ENCODE measurements around the gene MEGF8.

MEGF8 gene

DNA sequence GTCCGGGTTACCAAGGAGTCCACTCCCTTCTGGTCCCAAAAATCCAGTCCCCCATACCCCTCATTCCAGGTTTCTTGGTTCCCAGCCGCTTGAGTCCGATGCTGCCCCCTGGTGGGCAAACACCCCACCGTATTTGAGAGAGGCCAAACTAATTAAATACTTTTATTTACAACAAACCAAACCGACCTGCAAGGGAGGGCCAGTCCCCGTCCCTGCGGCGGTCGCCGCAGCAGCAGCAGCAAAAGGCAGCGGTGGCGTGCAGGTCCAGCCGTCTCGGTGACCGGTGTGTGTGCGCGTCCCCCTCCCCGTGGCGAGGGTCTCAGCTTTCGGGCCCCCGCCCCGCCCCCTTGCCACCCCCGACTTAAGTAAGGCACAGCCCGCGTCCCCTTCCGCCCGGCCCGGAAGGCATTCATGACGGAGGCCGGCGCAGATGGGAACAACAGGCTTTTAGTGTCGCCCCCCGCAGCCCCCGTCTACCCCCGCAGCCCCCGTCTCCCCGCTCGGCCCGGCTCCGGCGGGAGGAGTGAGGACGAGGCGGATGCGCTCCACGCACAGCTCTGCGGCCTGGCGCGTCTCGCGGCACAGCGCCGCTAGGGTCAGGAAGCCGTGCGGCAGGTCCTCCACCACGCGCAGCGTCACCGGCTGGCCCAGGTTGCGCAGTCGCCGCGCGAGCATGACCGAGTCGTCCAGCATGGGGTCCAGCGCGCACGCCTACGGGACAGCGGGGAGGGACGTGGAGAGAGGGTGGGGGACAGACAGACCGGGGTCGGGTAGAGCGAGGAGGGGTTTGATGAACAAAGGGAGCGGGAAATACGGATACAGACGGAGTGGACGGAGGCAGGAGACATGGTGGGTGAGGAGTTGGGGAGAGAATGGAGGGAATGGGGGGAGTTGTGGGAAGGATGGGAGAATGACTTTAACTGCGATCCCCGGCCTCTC, 76.2 kb downstream of the MEGF8 start:
- H3K9ac ChIP-seq (ENCODE audit: low read length), result no peak overlapping the region
- no peak overlapping the region for H3K27ac ChIP-seq (ENCODE audit: low read depth, low read length)
- peaks cover 7% of the 10 kb centered on the region for H3K4me1 ChIP-seq (ENCODE audit: control insufficient read depth, insufficient read depth, low read length)
- peaks cover 2% of the 10 kb centered on the region for H3K36me3 ChIP-seq (ENCODE audit: control insufficient read depth, insufficient read depth, low read length)
- peak overlapping the region; percentile 74 for H3K4me3 ChIP-seq (ENCODE audit: low read length)
- H3K27me3 ChIP-seq (ENCODE audit: control insufficient read depth, insufficient read depth, low read length), result no peaks in the 10 kb centered on the region

DNA sequence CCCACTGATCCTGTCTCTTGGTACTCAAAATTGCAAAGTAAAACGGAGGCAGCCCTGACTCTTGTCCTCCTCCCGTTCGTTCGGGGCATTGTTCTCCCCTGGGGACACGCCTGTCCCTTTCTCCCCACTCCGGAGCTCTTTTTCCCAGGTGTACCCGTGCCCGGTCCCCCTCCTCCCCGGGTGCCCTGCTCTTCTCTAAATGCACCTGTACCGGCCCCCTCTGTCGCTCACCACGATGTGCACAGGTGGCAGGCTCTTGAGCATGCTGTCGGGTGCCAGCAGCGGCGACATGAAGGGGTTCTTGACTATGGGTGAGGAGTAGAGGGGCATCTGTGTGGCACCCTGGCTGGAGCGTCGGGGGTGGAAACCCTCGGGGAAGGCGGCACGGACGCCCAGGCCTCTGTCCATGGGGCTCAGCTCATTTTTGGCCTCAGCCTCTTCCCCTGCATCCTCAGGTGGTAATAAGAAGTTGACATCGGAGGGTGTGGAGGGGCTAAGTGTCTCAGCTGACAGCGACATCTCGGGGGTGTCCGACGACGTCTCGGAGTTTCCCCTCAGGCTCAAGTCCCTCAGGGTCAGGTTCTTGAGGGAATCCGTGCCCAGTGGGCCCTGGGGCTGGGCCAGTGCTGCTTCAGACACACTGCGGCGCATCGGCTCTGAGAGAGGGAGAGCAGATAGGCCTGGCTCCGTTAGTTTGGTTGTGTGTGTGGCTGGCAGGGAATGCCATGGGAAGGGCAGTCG, 77.1 kb downstream of the MEGF8 start:
- H3K36me3 ChIP-seq (ENCODE audit: control insufficient read depth, insufficient read depth, low read length), result peaks cover 2% of the 10 kb centered on the region
- no peak overlapping the region for H3K9ac ChIP-seq (ENCODE audit: low read length)
- H3K4me3 ChIP-seq (ENCODE audit: low read length), result peak overlapping the region; percentile 15
- no peaks in the 10 kb centered on the region for H3K27me3 ChIP-seq (ENCODE audit: control insufficient read depth, insufficient read depth, low read length)
- no peak overlapping the region for H3K27ac ChIP-seq (ENCODE audit: low read depth, low read length)
- peaks cover 4% of the 10 kb centered on the region for H3K4me1 ChIP-seq (ENCODE audit: control insufficient read depth, insufficient read depth, low read length)

- no peaks in the 10 kb centered on the region for H3K27me3 ChIP-seq (ENCODE audit: control insufficient read depth, insufficient read depth, low read length)
- H3K9ac ChIP-seq (ENCODE audit: low read length), result no peak overlapping the region
- no peak overlapping the region for H3K4me3 ChIP-seq (ENCODE audit: low read length)
- peaks cover 3% of the 10 kb centered on the region for H3K4me1 ChIP-seq (ENCODE audit: control insufficient read depth, insufficient read depth, low read length)
- H3K36me3 ChIP-seq (ENCODE audit: control insufficient read depth, insufficient read depth, low read length), result peaks cover 2% of the 10 kb centered on the region
- no peak overlapping the region for H3K27ac ChIP-seq (ENCODE audit: low read depth, low read length)
Measured at GRCh38 chr19:42403586-42403985, 78.2 kb downstream of the MEGF8 start.

DNA sequence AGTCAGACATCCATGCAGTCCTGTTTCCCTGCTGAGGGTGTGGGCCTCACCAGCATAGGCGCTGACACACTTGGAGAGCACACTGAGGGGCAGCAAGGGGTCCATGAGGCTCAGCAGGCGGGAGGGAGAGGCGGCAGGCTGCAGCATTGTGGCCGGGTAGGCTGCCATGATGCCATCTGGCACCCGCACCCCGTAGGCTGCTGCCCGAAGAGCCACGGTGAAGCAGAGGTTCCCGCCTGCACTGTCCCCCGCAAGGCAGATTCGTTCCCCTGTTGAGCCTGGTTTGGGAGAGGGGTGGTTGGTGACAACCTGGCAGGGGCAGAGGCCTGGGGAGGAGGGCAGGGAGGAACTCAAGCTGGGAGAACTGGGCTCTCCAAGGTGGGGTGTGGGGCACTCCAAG, 80.7 kb downstream of the MEGF8 start:
- no peaks in the 10 kb centered on the region for H3K27me3 ChIP-seq (ENCODE audit: control insufficient read depth, insufficient read depth, low read length)
- no peak overlapping the region for H3K4me3 ChIP-seq (ENCODE audit: low read length)
- H3K9ac ChIP-seq (ENCODE audit: low read length), result no peak overlapping the region
- H3K36me3 ChIP-seq (ENCODE audit: control insufficient read depth, insufficient read depth, low read length), result peaks cover 2% of the 10 kb centered on the region
- H3K27ac ChIP-seq (ENCODE audit: low read depth, low read length), result no peak overlapping the region
- H3K4me1 ChIP-seq (ENCODE audit: control insufficient read depth, insufficient read depth, low read length), result no peaks in the 10 kb centered on the region

DNA sequence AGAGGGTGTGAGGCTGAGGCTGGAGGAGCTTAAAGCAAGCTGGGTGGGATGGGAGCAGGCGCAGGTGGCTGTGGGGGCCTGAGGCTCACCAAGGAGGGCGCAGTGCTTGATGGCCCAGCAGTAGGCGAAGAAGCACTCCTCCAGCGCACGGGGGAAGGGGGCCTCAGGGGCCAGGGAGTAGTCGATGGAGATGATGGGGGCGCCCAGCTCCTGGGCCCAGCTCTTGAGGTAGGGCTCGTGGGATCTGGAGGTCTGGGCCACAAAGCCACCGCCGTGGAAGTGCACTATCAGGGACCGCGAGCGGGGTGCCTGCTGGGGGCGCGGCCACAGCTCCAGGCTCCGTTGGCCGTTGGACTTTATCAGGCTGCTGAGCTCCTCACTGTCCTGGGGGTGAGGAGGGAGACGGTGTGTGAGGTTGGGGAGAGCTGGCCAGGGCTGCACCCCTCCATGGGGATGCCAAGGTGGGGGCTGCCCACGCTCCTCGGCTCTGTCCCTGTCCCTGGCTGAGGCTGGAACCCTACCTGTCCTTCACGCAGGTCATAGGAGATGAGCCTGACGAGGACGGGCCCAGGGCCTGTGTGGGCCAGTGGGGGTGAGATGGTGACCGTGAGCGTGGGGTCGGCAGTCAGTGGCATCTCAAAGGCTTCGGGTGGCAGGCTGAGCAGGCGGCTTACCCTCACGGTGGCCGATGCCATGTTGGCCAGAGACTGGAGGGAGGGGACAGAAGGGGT, 81.8 kb downstream of the MEGF8 start:
- H3K9ac ChIP-seq (ENCODE audit: low read length), result no peak overlapping the region
- peaks cover 2% of the 10 kb centered on the region for H3K36me3 ChIP-seq (ENCODE audit: control insufficient read depth, insufficient read depth, low read length)
- H3K4me1 ChIP-seq (ENCODE audit: control insufficient read depth, insufficient read depth, low read length), result no peaks in the 10 kb centered on the region
- H3K4me3 ChIP-seq (ENCODE audit: low read length), result no peak overlapping the region
- H3K27me3 ChIP-seq (ENCODE audit: control insufficient read depth, insufficient read depth, low read length), result no peaks in the 10 kb centered on the region
- H3K27ac ChIP-seq (ENCODE audit: low read depth, low read length), result no peak overlapping the region

DNA sequence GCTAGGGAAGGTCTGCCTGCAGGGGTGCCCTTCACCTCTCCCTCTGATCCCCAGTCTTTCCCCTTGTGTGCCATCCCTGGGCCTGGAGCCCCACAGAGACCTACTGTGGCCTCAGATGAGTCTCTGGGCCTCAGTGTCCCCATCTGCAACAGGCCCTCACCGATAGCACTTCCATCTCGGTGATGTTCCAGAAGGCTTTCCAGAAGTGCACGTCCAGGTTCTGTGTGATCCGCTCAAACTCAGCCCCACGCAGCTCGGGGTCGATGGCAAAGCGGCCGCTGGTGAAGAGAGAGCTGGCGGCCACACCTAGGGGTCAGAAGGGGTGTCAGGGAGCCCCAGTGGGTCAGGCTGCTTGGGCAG, 82.4 kb downstream of the MEGF8 start:
- Histone ChIP-seq H3K27ac (ENCODE audit: low read depth, low read length) (no peak overlapping the region), H3K27me3 (ENCODE audit: control insufficient read depth, insufficient read depth, low read length) (no peaks in the 10 kb centered on the region), H3K36me3 (ENCODE audit: control insufficient read depth, insufficient read depth, low read length) (peaks cover 2% of the 10 kb centered on the region), H3K9ac (ENCODE audit: low read length) (no peak overlapping the region), H3K4me1 (ENCODE audit: control insufficient read depth, insufficient read depth, low read length) (no peaks in the 10 kb centered on the region), H3K4me3 (ENCODE audit: low read length) (no peak overlapping the region)

DNA sequence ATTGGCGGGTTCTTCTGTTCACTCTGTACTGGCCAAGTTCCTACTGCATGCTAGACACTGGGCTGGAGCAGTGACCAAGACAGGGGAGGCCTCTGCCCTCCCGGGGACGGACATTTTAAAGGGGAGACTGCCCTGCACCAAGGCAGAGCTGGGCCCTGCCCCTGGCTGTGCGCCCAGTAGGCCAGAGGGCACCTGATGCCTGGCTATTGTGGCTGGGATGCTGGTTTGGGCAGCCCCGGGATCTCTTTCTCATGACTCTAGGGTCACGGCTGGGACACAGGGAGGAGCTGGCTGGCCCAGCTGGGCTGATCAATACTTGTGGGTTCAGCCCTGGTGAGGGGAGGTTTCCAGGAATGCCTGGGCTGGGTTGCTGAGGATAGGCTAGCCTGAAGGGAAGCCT, 84.0 kb downstream of the MEGF8 start:
- no peaks in the 10 kb centered on the region for H3K36me3 ChIP-seq (ENCODE audit: control insufficient read depth, insufficient read depth, low read length)
- no peaks in the 10 kb centered on the region for H3K4me1 ChIP-seq (ENCODE audit: control insufficient read depth, insufficient read depth, low read length)
- no peak overlapping the region for H3K4me3 ChIP-seq (ENCODE audit: low read length)
- H3K27me3 ChIP-seq (ENCODE audit: control insufficient read depth, insufficient read depth, low read length), result no peaks in the 10 kb centered on the region
- no peak overlapping the region for H3K9ac ChIP-seq (ENCODE audit: low read length)
- H3K27ac ChIP-seq (ENCODE audit: low read depth, low read length), result no peak overlapping the region

GRCh38 chr19:42410371-42410770, 84.9 kb downstream of the MEGF8 start:
- H3K4me3 ChIP-seq (ENCODE audit: low read length), result no peak overlapping the region
- H3K9ac ChIP-seq (ENCODE audit: low read length), result no peak overlapping the region

GRCh38 chr19:42411581-42412178, 86.2 kb downstream of the MEGF8 start:
- Histone ChIP-seq H3K27me3 (ENCODE audit: control insufficient read depth, insufficient read depth, low read length) (no peaks in the 10 kb centered on the region), H3K27ac (ENCODE audit: low read depth, low read length) (no peak overlapping the region), H3K9ac (ENCODE audit: low read length) (no peak overlapping the region), H3K4me3 (ENCODE audit: low read length) (no peak overlapping the region), H3K36me3 (ENCODE audit: control insufficient read depth, insufficient read depth, low read length) (no peaks in the 10 kb centered on the region), H3K4me1 (ENCODE audit: control insufficient read depth, insufficient read depth, low read length) (no peaks in the 10 kb centered on the region)

More at GRCh38 chr19:42410371-42410770, 84.9 kb downstream of the MEGF8 start:
- Histone ChIP-seq H3K27ac (ENCODE audit: low read depth, low read length) (no peak overlapping the region), H3K27me3 (ENCODE audit: control insufficient read depth, insufficient read depth, low read length) (no peaks in the 10 kb centered on the region), H3K36me3 (ENCODE audit: control insufficient read depth, insufficient read depth, low read length) (no peaks in the 10 kb centered on the region), H3K4me1 (ENCODE audit: control insufficient read depth, insufficient read depth, low read length) (no peaks in the 10 kb centered on the region)

DNA sequence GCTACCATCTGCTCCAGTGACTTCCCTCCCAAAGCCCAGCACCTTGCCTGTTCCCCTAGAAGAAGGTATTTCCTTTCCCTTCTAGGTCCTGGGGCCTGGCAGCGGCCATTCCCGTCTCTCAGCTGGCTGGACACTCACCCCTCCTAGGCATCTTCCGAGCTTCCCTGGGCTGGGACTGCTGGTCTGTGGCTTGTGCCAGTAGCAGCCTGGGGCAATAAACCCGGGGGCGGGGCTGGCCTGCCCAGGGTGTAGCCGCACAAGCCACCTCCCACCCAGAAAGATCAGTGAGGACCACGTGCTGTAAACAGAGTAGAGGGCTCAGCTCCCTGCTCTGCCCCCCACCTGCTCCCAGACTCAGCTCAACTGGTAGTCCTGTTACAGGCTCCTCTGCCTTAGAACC, 86.8 kb downstream of the MEGF8 start:
- Histone ChIP-seq H3K36me3 (ENCODE audit: control insufficient read depth, insufficient read depth, low read length) (no peaks in the 10 kb centered on the region), H3K27me3 (ENCODE audit: control insufficient read depth, insufficient read depth, low read length) (no peaks in the 10 kb centered on the region), H3K4me1 (ENCODE audit: control insufficient read depth, insufficient read depth, low read length) (no peaks in the 10 kb centered on the region), H3K4me3 (ENCODE audit: low read length) (no peak overlapping the region), H3K27ac (ENCODE audit: low read depth, low read length) (no peak overlapping the region), H3K9ac (ENCODE audit: low read length) (no peak overlapping the region)

GRCh38 chr19:42412661-42413076, 87.2 kb downstream of the MEGF8 start:
- Histone ChIP-seq H3K27ac (ENCODE audit: low read depth, low read length) (no peak overlapping the region), H3K36me3 (ENCODE audit: control insufficient read depth, insufficient read depth, low read length) (no peaks in the 10 kb centered on the region), H3K9ac (ENCODE audit: low read length) (no peak overlapping the region), H3K27me3 (ENCODE audit: control insufficient read depth, insufficient read depth, low read length) (no peaks in the 10 kb centered on the region), H3K4me1 (ENCODE audit: control insufficient read depth, insufficient read depth, low read length) (no peaks in the 10 kb centered on the region), H3K4me3 (ENCODE audit: low read length) (no peak overlapping the region)

DNA sequence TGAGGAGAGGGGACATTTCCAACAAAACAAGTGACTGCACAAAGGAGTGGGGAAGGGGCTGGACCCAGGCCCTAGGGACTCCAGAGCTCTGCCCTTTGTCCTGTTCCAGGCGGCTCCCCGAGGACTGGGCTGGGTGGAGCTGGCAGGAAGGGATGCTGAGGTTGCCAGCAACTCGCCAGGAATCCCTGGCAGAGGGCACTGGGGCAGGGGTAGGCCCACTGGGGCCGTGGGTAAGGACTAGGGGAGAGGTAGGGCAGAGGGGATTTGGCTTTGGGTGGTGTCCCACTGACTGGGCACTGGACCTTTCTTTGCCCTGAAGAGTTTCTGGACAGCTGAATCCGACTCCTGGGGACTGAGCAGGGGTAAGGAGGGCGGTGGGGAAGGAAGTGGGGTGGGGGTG, 93.9 kb downstream of the MEGF8 start:
- Histone ChIP-seq H3K36me3 (ENCODE audit: control insufficient read depth, insufficient read depth, low read length) (no peaks in the 10 kb centered on the region), H3K4me3 (ENCODE audit: low read length) (no peak overlapping the region), H3K27ac (ENCODE audit: low read depth, low read length) (no peak overlapping the region), H3K4me1 (ENCODE audit: control insufficient read depth, insufficient read depth, low read length) (peaks cover 5% of the 10 kb centered on the region), H3K9ac (ENCODE audit: low read length) (no peak overlapping the region), H3K27me3 (ENCODE audit: control insufficient read depth, insufficient read depth, low read length) (no peaks in the 10 kb centered on the region)
